NCI-H2029 treated with DMSO at 0.1 percent for 48 hours (cell line): ENCODE measurements around the gene AKT1.
"Not testable (repeated sequence)": the region's sequence is repeated elsewhere in the genome, so short reads cannot be mapped to it uniquely, and the experiment has no call there.

Experiments
- DNase-seq: peaks from one replicate; lab custom pipeline; 2025; lab: John Stamatoyannopoulos, UW

AKT1 gene

DNA sequence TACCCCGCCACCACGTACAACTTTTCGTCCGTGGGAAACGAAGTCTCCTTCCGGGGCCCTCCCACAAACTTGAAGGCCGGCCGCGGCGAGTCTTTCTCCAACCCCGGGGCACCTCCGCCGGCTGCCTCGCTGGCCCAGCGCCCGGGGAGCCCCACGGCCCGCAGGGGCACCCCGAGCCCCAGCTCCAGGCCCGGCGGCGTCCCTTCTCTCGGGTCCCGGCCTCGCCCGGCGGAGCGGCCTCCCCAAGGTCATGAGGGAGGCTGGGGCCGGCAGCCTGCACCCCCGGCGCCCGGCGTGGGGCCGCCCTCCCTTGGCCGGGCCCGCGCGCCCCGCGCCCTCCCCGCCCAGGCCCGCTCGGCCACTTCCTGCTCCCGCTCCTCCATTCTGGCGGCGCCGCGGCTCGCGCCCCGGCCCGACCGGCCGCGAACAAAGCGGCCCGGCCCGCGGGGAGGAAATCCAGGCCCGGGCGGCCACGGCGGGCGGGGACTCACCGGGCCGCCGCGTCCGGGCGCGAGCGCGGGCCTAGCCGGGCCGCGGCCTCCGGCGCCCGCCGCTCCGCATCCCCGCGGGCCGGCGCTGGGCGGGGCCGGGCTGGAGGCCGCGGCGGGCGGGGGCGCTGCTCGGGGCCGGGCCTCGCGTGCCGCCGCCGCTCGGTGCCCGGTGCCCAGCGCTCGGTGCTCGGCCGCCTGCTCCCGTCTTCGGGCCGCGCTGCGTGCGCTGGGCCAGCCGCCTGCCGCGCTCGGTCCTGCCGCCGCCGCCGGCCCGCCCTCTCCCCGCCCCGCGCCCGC, at the start of gene AKT1:
Gene AKT1 (minus strand): TSS at position 756 of the 788 bp plus-strand sequence. CDS start 3,105 bp downstream, outside the sequence.
- DNase-seq = no peak

DNA sequence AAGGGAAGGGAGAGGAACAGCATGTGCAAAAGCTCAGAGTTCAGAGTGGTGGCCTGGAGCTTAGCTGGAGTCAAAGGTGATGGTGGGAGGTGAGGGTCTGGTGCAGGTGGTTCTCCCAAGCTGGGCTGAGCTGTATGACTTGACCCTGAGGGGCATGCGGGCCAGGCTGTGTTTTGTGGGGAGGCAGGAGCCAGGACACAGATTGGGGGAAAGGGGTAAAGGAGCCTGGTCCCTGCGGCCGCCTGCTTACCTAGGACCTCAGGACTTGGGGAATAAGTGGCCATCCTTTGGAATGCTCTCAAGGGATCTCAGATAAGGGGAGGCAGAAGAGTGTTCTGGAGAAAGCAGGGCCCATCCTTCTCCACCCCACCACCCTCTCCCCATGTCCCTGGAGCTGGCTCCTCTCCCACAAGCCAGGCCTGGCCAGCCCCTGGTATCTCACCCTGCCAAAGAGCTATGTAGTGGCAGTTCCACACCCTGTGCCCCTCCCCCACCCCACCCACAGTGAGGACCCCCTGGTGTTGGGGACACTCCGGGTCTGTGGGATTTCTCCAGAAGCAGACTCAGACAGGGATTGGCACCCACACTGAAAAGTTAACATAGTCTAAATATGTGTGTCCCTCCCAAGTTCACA, 49.6 kb upstream of the AKT1 start:
- DNase-seq = no peak

DNA sequence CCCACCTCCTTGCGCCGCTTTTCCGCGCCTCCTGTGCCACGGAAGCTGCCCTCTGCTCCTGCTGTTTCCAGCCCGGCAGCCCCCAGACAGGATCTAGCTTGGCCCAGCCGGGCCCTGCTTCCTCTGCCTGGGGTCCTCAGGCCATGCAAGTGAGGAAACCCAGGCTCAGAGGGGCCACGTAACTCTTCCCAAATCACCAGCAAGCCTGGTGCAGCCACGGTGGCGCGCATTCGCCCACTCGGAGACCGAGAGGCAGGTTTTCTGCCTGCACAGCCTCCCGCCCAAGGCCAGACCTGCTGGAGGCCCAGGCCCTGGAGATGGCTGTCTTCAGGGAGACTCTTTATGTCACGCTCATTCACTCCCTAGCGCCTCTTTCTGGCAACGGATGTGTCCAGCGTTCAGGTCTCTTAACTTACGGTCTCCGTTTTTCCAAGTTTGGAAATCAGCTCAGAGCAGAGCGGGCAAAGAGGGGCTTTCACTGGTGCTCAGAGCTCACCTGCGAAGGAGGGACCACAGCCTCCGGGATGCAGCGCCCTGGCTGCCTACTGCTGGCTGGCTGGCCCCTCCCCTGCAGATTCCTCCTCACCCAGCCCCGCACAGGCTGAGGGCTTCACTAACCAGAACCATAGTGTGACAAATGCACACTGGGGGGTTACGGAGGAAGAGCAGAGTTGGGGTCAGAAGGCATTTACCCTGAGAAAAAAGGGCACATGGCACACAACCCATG, 48.9 kb upstream of the AKT1 start:
- no peak for DNase-seq

DNA sequence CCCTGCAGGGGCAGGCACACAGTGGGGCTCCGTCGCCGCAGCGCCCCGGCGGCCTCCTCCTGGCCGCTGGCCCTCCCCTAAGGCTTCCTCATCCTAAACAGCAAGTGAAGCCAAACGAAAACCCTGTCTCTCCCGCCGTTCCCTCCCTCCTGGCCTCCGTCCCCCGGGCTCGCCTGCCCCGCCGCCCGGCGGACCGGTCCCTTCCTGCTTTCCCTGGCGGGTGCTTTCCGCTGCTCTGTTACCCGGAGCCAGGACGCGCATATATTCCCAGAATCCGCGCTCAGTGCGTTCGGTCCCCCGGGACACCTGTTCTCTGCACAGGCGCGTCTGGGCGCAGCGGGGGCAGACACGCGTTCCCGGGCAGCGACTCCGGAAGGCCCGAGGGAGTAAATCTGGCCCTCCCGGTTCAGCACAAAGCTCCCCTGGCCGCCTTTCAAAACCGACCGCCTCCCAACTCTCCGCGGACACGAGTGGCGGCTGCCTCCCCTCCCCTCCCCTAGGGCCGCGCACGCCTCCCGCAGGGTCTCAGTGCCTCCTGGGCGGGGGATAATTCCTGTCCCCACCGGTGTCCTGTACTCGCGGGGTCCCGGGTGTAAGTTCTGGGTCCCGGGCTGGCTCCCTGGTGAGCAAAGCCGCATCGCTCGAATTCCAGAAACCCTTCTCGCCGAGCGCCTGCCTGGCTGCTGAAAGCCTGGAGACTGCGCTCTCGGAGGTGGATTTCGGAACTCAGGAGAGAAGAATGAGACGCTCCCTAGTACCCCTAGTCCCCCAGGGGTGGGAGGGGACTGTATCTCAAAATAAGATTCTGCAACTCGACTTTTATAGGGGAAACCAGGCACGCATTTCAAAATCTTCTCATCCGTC, 48.1 kb upstream of the AKT1 start:
- no peak for DNase-seq

DNA sequence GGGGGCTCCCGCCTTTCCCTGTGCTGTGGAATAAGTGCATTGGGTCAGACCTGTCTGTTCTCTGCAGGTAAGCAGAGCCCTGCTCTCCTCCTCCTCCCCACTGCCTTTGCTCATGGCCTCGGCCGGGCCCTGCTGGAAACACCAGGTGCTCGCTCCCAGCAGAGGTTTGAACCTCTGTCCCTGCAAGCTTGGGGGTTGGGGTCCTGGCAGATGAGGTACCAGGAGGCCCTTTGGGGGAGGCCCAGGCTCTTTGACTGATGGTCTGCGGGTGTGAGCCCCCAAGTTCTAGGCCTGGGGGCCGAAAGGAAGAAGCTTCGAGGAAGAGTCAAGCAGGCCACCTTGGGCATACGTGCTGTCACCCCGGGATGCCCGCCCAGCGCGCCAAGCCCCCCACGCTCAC, 47.5 kb upstream of the AKT1 start:
- DNase-seq = no peak

DNA sequence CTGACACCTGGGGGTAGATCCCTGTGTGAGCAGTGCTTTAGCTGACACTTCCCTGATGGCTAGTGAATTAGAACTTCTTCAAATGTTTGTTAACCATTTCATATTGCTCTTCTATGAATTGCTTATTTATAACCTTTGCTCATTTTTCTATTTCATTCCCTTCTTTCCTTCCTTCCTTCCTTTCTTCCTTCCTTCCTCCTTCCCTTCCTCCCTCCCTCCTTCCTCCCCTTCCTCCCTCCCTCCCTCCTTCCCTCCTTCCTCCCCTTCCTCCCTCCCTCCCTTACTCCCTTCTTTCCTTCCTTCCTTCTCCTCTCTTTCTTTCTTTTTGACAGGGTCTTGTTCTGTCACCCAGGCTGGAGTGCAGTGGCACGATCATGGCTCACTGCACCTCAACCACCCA, 46.2 kb upstream of the AKT1 start:
- no peak for DNase-seq

DNA sequence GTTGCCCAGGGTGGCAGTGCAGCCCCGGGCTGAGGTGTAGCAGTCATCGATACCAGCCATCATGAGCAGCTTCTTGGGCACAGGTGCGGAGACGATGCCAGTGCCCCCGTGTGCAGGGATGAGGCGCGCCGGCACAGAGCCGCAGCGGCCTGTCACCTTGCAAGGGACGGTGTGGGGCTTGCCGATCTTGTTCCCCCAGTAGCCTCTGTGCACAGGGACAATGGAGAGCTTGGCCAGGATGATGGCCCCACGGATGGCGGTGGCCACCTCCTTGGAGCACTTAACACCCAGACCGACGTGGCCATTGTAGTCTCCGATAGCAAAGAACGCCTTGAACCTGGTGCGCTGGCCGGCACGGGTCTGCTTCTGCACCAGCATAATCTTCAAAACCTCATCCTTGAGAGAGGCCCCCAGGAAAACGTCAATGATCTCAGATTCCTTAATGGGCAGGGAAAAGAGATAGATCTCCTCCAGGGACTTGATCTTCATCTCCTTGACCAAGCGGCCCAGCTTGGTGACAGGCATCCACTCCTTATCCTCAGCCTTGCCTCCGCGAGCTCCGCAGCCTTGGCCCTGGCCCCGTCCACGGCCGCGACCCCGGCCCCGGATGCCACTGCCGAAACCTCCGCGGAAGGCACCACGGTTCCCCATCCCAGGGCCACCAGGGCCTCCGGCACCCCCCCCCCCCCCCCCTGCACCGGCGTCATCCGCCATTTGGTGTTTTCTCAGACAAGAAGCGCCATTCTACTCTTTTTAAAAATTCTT, 40.8 kb upstream of the AKT1 start:
- not testable (repeated sequence) for DNase-seq

DNA sequence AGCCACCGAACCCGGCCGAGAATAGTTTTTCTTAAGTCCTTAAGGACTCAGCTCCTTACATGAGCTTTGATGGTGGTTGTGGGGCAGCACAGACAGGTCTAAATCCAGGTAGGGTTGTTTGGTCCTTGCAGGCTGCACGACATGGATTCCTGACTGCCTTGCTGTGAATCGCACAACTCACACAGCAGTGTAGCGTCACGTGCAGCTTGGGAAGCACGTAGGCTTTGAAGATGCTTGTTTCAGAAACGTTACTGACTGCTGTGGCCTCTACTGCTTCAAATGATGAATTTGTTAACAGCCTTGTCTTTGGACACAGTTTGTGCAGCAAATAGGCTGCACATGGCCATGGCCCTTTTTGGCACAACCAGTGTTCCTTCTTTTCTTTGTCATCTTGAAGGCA, 35.2 kb upstream of the AKT1 start:
- no peak for DNase-seq

DNA sequence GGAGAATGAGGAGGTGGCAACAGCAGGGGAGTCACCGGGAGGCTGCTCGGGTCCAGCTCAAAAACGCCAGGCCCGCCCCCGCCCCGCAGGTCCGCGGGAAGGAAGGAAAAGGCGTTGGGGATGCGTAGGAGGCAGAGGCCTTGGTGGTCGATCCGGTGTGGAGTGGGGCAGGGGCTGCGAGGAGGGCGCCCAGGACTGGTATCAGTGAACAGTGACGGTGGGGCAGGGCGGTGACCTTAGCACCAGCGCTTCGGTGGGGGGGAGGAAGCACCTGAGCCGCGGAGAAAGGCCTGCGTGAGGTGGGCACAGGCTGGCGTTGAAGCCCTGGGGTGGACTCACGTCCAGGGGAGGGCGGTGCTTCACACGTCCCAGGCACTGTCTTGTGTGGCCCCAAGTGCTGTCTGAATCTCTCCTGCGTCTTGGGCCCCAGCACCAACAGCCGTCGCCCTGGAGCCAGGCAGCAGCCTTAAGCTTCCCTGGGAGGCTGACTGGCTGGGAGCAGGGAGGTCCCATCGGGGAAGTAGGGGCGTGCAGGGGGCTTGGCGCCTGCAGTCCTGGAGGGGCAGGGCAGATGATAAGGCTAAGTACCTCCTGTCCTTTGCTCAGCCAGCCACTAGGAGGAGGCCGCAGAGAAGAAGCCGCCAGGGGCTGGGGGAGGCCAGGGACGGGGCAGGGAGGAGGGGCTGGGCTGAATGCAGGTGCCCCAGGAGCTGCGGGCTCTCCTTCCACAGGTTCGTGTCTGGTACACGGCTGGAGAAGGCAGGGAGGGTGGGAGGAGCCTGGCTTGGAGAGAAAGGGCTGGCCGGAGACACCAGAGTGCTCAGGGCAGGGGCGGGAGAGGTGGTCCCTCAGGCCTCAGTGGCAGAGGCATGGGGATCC, 31.9 kb upstream of the AKT1 start:
- no peak for DNase-seq

DNA sequence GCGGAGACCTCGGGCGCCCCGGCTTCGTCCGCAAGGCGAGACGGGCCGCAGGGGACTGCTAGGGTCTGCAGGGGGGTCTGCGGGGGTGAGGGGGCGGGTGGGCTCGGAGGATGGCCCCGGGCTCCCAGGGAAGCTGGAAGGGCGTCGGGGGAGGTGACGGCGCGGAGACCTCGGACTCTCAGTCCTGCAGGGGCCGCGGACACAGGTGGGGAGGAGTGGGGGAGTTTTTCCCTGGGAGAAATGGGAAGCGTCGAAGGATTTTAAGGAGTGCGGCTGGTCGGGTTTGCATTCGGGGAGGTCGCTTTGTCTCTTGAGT, 31.3 kb upstream of the AKT1 start:
- no peak for DNase-seq

DNA sequence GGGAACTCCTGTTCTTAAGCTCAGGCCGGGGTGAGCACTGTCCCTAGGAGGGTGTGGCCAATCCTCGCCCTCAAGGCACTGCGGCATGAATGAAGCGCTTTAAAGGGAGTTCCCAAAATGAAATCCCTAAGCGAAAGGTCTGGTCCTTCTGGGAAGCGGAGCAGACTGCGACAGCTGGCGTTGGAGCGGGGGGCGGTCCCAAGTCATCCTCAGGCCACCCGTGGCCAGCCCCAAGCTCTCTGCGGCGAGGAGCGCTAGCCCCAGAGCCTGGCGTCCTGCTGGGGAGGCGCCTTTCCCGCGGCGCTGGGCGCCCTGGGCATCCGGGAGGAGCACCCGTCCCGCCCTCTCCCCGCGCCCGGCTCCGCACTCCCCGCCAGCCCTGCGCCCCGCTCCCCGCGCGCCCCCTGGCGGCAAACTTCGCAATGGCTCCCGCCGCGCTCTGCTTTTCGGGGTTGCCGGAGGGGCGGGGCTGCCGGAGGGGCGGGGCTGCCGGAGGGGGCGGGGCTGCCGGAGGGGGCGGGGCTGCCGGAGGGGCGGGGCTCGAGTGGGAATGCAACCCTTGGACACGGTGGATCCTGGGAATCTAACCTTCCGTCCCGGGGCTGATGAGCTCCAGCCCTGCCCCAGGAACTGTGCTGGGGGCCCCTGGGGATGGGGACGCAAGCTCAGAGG, 30.8 kb upstream of the AKT1 start:
- DNase-seq = no peak

DNA sequence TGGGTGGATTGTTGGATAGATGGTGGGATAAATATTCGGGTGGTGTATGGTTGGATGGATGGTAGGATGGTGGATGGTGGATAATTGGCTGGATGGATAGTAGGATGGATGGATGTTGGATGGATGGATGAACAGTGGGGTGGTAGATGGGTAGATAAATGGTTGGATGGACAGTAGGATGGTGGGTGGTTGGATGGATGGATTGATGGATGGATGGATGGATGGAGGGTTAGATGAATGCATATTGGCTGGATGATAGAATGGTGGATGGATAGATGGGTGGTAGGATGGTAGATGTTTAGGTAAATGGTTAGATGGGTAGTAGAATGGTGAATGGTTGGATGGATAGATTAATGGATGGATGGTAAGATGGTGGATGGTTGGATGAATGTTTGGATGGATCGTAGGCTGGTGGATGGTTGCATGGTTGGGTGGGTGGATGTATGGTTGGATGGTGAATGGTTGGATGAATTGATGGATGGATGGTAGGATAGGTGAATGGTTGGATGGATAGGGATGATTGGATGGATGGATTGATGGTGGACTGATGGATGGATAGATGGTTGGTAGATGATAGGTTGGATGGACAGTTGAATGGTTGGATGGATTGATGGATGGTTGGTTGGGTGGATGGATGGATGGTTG, 28.9 kb upstream of the AKT1 start:
- no peak for DNase-seq

DNA sequence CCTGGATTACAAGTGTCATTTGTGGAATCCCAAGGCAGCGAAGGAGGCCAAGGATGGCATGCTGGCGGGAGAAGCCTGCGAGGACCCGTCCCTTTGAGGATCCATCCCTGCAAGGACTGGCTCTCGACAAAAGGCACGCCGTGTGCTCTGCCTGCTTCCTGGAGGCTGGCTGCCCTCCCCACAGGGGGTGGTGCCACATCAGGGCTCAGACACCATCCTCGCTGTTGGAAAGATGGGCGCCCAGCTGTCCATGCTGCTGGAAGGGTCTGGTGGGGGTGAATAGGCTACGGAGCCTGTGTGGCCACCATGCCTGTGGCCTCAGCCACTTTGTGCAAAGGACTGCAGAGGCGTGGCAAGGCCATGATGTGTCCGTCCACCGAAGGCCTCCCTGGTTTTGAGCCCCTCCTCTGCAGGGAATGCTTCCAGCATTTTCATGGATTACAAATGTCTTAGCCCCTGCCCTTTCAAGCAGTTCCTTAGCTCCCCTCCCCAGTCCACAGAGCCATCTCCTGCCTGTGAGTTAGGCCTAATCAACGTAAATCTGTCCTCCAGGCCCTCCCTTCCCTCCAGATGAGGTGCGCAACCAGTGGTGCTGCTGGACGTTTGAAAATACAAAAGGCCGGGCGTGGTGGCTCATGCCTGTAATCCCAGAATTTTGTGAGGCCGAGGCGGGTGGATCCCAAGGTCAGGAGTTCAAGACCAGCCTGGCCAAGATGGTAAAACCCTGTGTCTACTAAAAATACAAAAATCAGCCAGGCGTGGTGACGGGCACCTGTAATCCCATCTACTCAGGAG, 27.5 kb upstream of the AKT1 start:
- DNase-seq = no peak

DNA sequence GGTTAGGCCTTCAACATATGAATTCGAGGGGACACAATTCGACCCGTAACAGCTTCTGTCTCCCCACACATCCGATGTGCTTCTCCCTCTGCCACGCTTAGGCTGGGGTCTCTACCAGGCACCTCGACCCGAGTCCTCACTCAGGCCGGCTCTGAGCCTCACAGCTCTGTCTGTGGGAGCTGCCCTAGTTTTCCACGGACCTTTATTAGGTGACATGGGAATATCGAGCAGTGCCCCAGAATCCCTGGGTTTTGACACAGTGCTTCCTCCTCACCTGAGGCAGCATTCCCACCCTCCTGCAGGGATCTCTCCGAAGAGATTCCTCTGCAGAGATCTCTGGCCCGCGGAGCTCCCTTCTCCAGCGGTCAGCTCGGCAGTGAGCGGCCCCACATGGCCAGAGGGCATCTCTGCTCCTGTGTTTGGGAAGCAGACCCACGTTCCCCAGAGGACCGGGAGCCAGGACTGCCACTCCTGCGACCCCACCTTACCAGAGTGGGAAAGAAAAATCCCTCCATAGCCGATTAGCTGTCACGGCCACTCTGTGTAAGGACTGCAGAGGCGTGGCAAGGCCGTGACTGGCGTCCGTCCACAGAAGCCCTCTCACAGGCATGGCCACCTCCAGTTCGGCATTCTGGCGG, 26.5 kb upstream of the AKT1 start:
- no peak for DNase-seq

DNA sequence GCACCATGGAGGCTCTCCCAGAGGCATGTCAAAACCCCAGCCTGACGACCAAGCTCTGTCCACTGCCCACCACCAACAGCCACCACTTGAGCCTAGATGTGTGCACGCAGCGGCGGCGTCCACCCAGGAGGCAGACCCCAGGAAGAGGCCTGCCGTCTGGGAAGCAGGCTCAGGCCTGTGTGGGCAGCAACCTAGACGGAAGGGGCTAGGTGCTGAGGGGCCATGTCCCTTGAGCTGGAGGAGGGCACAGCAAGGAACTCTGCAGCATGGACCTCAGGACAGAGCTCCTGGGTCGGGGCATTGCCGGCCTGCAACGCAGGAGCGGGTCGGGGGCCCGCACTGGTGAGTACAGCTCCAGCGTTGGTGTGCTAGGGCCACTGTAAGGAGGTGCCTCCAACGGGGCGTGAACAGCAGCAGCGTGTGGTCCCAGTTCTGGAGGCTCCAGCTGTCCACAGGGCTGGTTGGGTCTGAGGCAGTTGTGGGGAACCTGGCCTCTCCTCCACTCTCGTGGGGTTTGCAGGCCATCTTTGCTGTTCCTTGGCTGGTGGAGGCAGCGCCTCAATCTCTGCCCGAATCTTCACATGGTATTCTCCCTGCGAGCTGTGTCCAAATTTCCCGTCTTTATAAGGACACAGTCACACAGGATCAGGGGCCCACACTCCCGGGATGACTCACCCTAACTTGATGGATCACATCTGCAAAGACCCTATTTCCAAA, 25.8 kb upstream of the AKT1 start:
- no peak for DNase-seq

DNA sequence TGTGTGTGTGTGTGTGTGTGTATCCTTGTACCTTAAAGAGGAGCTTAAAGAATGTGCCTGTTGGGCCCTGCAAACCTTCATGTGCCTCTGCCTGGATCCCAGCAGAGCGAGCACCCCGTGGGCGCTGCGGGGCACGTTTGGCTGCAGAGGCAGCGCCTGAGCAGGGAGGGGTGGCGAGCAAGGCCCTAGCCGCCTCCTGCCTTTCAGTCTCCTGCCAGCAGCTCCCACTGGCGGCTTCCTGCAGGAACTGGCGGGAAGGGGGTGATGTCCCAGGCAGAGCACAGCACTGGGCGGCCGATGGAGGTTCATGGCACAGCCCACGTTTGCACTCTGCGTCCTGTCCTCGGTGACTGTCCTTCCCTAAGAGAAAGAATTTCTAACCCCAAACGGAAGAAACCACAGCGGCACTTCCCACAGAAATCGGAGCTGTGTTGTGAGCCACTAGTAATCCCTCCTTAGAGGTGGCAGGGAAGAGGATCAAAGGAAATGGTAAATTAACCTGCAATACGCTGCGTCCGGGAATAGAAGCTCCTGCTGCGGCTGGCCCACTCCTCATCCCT, 25.2 kb upstream of the AKT1 start:
- DNase-seq = no peak

DNA sequence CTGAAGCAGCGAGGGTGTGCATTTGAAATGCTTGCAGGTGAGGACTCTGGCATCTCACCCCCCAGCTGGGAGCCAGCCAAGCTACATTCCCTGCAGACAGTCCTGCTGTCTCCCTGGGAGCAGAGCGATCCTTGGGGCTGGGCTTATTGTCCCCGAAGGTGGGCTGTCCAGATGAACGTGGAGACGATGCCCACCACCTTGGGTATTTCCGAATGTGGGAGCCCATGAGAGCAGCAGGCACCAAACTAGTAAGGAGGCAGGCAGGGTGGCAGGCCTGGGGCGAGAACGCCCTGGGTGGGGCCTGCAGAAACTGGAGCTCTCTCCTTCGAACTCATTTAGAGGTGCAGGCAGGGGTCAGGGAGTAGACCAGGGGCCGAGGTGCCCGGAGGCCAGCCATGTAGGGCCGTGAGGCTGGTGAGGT, 23.8 kb upstream of the AKT1 start:
- DNase-seq = no peak
